Stomach (tissue), 9 donors: Measurements from ENCODE around the gene KAT2A. TPM values are rescaled to one million over a fixed set of nuclear protein-coding genes. Genes with fewer than 3 reads are reported as not detected.
A peak's percentile ranks its signal among the peaks of the same experiment; 100 is the strongest.

Experiments
- DNase-seq, 2 donors: peaks; one replicate each; pipeline versions ENCODE4 v3.0.0 to v3.0.0-alpha.2; 2013 to 2019
- H3K27ac ChIP-seq, 5 donors: fragments of 200-600 bp in 4 of 5; sonication (generic) in 4 of 5; one replicate each; pipeline ENCODE4 v1.5.1; 2013 to 2019; ENCODE audit warnings: mild to moderate bottlenecking in 1 of 5, moderate library complexity in 1 of 5
- H3K27me3 ChIP-seq, 3 donors: fragments of 200-600 bp; sonication (generic); one replicate each; pipeline ENCODE4 v1.5.1; 2017 to 2019; ENCODE audit warnings: mixed run types in 1 of 3
- H3K36me3 ChIP-seq, 4 donors: fragments of 200-600 bp; sonication (generic); 1 replicate in 3 of 4; 2 replicates in 1 of 4; pipeline ENCODE4 v1.5.1; 2016 to 2019
- H3K4me1 ChIP-seq, 4 donors: fragments of 200-600 bp; sonication (generic); one replicate each; pipeline ENCODE4 v1.5.1; 2016 to 2019
- H3K4me3 ChIP-seq, 4 donors: fragments of 200-600 bp; sonication (generic) in 3 of 4; one replicate each; pipeline ENCODE4 v1.5.1; 2016 to 2019; ENCODE audit warnings: mild to moderate bottlenecking in 1 of 4
- H3K9me3 ChIP-seq, 4 donors: fragments of 200-600 bp; sonication (generic); one replicate each; pipeline ENCODE4 v1.5.1; 2016 to 2019
- CTCF ChIP-seq, 7 experiments: fragments of 450-650 bp in 4 of 7; fragments of 200-600 bp in 3 of 7; sonication (generic) in 3 of 7; IDR thresholded peaks; one replicate each; pipeline ENCODE4 v1.5.1; 2016 to 2019; ENCODE audit warnings: antibody characterized with exemption in 7 of 7, control low read depth in 2 of 7, mild to moderate bottlenecking in 1 of 7
- EP300 ChIP-seq: sonication (generic); formaldehyde crosslinking; IDR thresholded peaks from one replicate; pipeline ENCODE4 v1.6.1; 2017; ENCODE audit warnings: antibody characterized with exemption
- POLR2A ChIP-seq, 4 donors: fragments of 450-650 bp; IDR thresholded peaks; one replicate each; pipeline ENCODE4 v1.6.1; 2016; ENCODE audit warnings: antibody characterized with exemption in 4 of 4, control low read depth in 2 of 4, mild to moderate bottlenecking in 1 of 4, moderate library complexity in 1 of 4
- POLR2AphosphoS5 ChIP-seq, 3 donors: sonication (generic); formaldehyde crosslinking; IDR thresholded peaks; one replicate each; pipeline ENCODE4 v1.6.1; 2016; ENCODE audit warnings: antibody characterized with exemption in 3 of 3
- WGBS, 5 donors: extraction: QIAGEN DNeasy Blood & Tissue Kit in 3 of 5; methylation state at CpG; one replicate each; pipeline versions ENCODE4 v1.1.5 to v1.1.7; 2013 to 2018; 5-methylcytosine and 5-hydroxymethylcytosine counted together
- intact Hi-C: fragments of 100-400 bp; cut with DNase I; formaldehyde crosslinking; loops from one replicate; pipeline ENCODE4 v1.15.1; 2023; ENCODE audit warnings: low total_unique reads
- polyA plus RNA-seq, 3 donors: library from polyadenylated mRNA; stranded (reverse); fragments of 200-250 nt; gene quantifications; one replicate each; pipeline ENCODE4 v1.2.3, GENCODE V29; 2013
- total RNA-seq, 5 donors: library from RNA; depleted of rRNA; stranded (reverse); fragments of >200 nt; gene quantifications; one replicate each; pipeline versions ENCODE4 v1.1.0 to v1.2.3, GENCODE V29; 2014 to 2016
- donor health status: healthy with polysubstance abuse.
- donor health status: Bipolar disorder and iron deficiency.
- donor health status: healthy.

KAT2A gene
- total and polyA plus RNA-seq, 8 donors = 10.1 to 114 (median 57.3) TPM

DNA sequence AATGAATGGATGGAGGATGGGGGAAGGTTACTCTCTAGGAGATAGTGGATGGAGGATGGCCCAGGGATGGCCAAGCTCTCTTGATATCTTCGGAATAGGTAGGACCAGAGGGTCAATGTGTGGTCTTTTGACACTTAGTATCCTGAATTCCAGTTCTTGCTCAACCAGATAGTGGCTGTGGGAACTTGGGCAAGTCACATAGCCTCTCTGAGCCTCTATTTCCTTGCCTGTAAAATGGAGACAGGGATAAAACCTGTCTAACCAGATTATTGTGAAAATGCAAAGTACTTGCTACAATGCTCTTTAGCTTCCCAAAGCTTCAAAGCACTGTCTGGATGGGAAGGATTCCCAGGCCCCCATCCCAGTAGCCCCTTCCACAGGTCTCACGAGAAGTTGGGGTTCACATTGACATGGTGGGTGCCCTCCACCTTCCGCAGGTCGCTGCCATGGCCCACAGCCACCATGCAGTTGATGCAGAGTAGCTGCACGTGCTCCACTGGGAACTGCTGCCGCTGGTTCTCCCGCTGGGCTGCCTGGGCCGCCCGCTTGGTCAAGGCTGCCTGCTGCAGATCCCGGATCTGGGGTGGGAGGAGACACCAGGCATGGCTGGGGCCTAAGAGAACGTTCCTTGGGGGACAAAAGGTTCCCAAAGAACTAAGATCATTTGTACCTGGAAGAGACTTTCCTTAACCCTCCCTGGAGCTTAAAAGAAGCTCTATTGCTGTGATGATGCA, 17.8 kb downstream of the KAT2A start:
- Histone ChIP-seq H3K4me1 (peaks cover 1 to 20% (median 13%) of the 10 kb centered on the region in 4 donors), H3K27ac (no peak overlapping the region), H3K36me3 (peaks cover 11 to 47% (median 36%) of the 10 kb centered on the region in 4 donors), H3K27me3 (peaks cover 0 to 5% (median 2%) of the 10 kb centered on the region in 3 donors), H3K4me3 (no peak overlapping the region), H3K9me3 (no peaks in the 10 kb centered on the region)
- DNase-seq = no peak
- 80 to 87% (median 85%) methylated on average over 9 to 11 of the region's 11 CpGs for WGBS, 5 donors
- intact Hi-C loops = no loop called here
- TF ChIP-seq EP300 (no peak), POLR2AphosphoS5 (IDR thresholded peaks at IDR 0.05) (no peak)

DNA sequence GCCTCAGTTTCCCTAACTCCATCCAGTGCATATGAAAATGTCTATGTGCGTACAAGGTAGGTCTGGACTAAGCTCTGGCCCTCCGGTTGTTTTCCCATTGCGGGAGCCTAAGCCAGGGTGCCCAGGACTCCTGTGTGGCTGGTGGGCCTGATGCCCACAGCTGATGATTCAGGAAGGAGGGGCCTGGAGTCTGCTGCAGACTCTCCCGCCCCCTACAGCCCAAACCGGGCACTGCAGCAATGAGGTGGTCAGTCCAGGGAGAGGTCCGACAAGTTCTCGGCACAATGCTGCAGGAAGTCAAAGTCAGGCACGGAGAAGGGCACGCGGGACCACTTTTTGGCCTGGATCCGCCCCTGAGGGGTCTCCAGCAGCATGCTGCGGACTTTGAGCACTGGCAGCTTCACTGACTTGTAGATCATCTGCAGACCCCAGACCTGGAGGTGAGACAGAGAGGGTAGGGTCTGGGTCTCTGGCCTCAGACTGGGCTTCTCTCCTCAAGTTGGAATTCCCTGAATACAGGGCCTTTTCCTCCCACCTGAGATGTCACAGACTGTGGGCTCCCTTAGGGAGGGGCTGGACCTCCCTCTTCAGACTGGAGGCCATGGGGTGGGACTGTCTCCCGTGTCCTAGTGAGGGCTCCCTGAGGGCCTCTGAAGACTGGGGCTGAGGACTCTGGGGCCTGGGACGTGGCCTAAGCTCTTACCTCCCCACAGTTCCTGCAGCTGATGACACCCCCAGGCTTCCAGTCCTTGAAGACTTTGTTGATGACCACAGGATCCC, 19.5 kb downstream of the KAT2A start:
- TF ChIP-seq CTCF (IDR thresholded peaks at IDR 0.05) (peak in 5 of 7 experiments; percentile 48 to 76 (median 64)), POLR2AphosphoS5 (IDR thresholded peaks at IDR 0.05) (no peak)
- Histone ChIP-seq H3K27me3 (peaks cover 0 to 22% (median 19%) of the 10 kb centered on the region in 3 donors), H3K4me3 (no peak overlapping the region), H3K4me1 (peaks cover 10 to 19% (median 14%) of the 10 kb centered on the region in 4 donors), H3K9me3 (no peaks in the 10 kb centered on the region), H3K27ac (no peak overlapping the region), H3K36me3 (peaks cover 11 to 39% (median 32%) of the 10 kb centered on the region in 4 donors)
- peak; percentile 71 to 84 for DNase-seq
- 29 to 59% (median 47%) methylated on average over 8 to 14 of the region's 14 CpGs for WGBS, 5 donors
- intact Hi-C loops = no loop called here

DNA sequence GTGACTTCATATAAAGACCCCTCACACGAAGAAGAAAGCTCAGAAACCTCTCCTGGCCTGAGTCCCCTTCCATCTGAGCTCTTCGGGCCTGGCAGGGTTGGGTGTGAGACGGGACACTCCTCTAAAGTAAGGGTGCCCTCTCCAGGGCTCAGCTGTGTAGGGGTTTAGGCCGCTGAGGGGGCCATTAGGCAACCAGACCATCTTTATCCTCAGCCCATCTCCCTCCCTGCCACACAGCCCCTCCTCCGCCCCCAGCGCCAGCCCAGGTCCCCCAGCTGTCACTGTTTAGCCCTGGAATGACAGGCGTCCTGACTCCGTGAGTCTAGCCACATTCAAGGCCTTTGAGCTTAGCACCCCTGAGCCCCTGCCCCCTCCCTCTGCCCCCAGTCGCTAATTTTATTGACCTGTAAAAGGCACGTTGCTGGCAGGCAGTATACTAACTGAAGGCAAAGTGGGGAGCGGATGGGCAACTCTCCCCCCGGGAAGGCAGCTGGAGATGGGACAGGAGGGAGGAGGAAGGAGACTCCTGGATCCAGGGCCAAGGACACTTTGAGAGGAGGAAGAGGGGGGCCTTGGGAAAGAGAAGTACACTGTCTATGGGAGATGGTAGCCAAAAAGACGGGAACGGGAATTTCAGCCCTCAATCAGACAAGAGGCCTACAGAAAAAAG, 22.3 kb downstream of the KAT2A start:
- no peak for DNase-seq
- TF ChIP-seq POLR2A (IDR thresholded peaks at IDR 0.05) (no peak), EP300 (no peak), POLR2AphosphoS5 (IDR thresholded peaks at IDR 0.05) (no peak), CTCF (IDR thresholded peaks at IDR 0.05) (no peak)
- peaks cover 0 to 44% (median 25%) of the 10 kb centered on the region in 3 donors for H3K27me3 ChIP-seq
- no peaks in the 10 kb centered on the region for H3K9me3 ChIP-seq
- intact Hi-C loops = no loop called here
- H3K36me3 ChIP-seq = peaks cover 4 to 13% (median 9%) of the 10 kb centered on the region in 4 donors
- H3K4me3 ChIP-seq = peak overlapping the region in 3 of 4 donors; percentile 17 to 20 (median 20)
- peaks cover 10 to 19% (median 14%) of the 10 kb centered on the region in 4 donors for H3K4me1 ChIP-seq
- 66 to 76% (median 71%) methylated on average over 11 to 14 of the region's 14 CpGs for WGBS, 5 donors
- no peak overlapping the region for H3K27ac ChIP-seq

- WGBS, 5 donors = 8 to 17% (median 10%) methylated on average over 21 to 52 of the region's 52 CpGs
- peak within 1 kb of the TSS; percentile 17 to 38 (median 20) for H3K4me3 ChIP-seq
- H3K4me1 ChIP-seq = peaks cover 10 to 19% (median 14%) of the 10 kb centered on the region in 4 donors
- H3K27ac ChIP-seq = no peak within 1 kb of the TSS
- DNase-seq = peak; percentile 41 to 60
- intact Hi-C loops = no loop called here
- TF ChIP-seq POLR2AphosphoS5 (IDR thresholded peaks at IDR 0.05) = no peak
- TF ChIP-seq POLR2A (IDR thresholded peaks at IDR 0.05) = no peak
- H3K9me3 ChIP-seq = no peaks in the 10 kb centered on the region
- H3K27me3 ChIP-seq = peaks cover 0 to 46% (median 25%) of the 10 kb centered on the region in 3 donors
- H3K36me3 ChIP-seq = peaks cover 0 to 4% (median 1%) of the 10 kb centered on the region in 4 donors
These were observed 23.2 kb downstream of the KAT2A start, which contains the start of gene ZNF385C for GRCh38 chr17:42097691-42098631. TSS of gene ZNF385C (minus strand) at chr17:42098473. CDS start at chr17:42063056, 35,417 bp downstream.
